ENCODE results near the gene THRSP. TPM values are rescaled to one million over a fixed set of nuclear protein-coding genes. Genes with fewer than 3 reads are reported as not detected.
A peak's percentile ranks its signal among the peaks of the same experiment; 100 is the strongest.
"Not testable (repeated sequence)": the region's sequence is repeated elsewhere in the genome, so short reads cannot be mapped to it uniquely, and the experiment has no call there.

Gene THRSP
- total RNA-seq, 1 experiment from 2014 or later = 0.25 TPM

DNA sequence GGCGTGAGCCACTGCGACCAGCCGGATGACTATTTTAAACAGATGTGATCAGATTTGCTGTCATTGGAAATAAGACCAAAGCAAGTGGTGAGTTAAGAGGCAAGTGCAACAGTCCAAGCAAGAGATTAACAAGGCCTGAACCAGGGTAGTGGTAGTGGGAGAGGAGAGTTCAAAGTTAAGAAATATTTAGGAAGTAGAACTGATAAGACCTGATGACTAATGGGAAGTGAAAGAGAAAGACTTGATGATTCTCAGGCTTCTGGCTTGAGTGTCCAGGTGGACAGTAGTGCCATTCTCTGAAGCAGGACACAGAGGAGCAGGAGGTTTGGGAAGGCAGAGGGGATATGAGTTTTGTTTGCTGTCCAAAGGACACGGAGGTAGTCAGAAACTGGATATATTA, 8.8 kb downstream of the THRSP start:
- intact Hi-C loops (cut with micrococcal nuclease; ENCODE audit: unreplicated experiment) = no loop called here
- BruUV-seq (replicated peaks) = no TSS peak
- no peak overlapping the region for H3K4me3 ChIP-seq (ENCODE audit: low read depth, low read length)
- H3K27me3 ChIP-seq (replicated peaks; ENCODE audit: control insufficient read depth, insufficient read depth, low read length) = no peaks in the 10 kb centered on the region; the same call in 1 of the 2 replicates
- Mint-ChIP-seq H3K36me3 (ENCODE audit: insufficient read depth, unreplicated experiment) (peaks cover 76% of the 10 kb centered on the region), H3K9me3 (ENCODE audit: unreplicated experiment) (no peaks in the 10 kb centered on the region), H3K27ac (ENCODE audit: unreplicated experiment) (no peak overlapping the region), H3K27me3 (ENCODE audit: insufficient read depth, unreplicated experiment) (no peaks in the 10 kb centered on the region), H3K4me1 (ENCODE audit: low read depth, unreplicated experiment) (peaks cover 35% of the 10 kb centered on the region), H3K4me3 (ENCODE audit: unreplicated experiment) (no peak overlapping the region)
- H3K36me3 ChIP-seq (ENCODE audit: control insufficient read depth, insufficient read depth, low read length) = peaks cover 16% of the 10 kb centered on the region
- peaks cover 32% of the 10 kb centered on the region for H3K4me1 ChIP-seq
- no peak for DNase-seq
- ChIA-PET POLR2A (interaction anchor here (0.6 kb wide), 1 partner anchor 1330 kb away, joined by 6 read pairs; no protein-coding TSS in a partner anchor), CTCF (no interaction called here)
- no peaks in the 10 kb centered on the region for H3K9me3 ChIP-seq
- TF ChIP-seq, protein P1, sequence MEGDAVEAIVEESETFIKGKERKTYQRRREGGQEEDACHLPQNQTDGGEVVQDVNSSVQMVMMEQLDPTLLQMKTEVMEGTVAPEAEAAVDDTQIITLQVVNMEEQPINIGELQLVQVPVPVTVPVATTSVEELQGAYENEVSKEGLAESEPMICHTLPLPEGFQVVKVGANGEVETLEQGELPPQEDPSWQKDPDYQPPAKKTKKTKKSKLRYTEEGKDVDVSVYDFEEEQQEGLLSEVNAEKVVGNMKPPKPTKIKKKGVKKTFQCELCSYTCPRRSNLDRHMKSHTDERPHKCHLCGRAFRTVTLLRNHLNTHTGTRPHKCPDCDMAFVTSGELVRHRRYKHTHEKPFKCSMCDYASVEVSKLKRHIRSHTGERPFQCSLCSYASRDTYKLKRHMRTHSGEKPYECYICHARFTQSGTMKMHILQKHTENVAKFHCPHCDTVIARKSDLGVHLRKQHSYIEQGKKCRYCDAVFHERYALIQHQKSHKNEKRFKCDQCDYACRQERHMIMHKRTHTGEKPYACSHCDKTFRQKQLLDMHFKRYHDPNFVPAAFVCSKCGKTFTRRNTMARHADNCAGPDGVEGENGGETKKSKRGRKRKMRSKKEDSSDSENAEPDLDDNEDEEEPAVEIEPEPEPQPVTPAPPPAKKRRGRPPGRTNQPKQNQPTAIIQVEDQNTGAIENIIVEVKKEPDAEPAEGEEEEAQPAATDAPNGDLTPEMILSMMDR (IDR thresholded peaks at IDR 0.05; ENCODE audit: insufficient read depth in 1 of 2, low read depth in 1 of 2, low read length in 1 of 2, severe bottlenecking in 1 of 2, unreplicated experiment in 1 of 2) = no peak

GRCh38 chr11:78074756-78075155, 11.1 kb downstream of the THRSP start:
- no peak overlapping the region for H3K4me3 Mint-ChIP-seq (ENCODE audit: unreplicated experiment)
- ChIA-PET POLR2A (no interaction called here), CTCF (no interaction called here)
- TF ChIP-seq, protein P1 (IDR thresholded peaks at IDR 0.05; ENCODE audit: insufficient read depth in 1 of 2, low read depth in 1 of 2, low read length in 1 of 2, severe bottlenecking in 1 of 2, unreplicated experiment in 1 of 2) = no peak
- Histone ChIP-seq H3K27me3 (replicated peaks; ENCODE audit: control insufficient read depth, insufficient read depth, low read length) (no peaks in the 10 kb centered on the region; the same call in 1 of the 2 replicates), H3K4me3 (ENCODE audit: low read depth, low read length) (no peak overlapping the region), H3K4me1 (peaks cover 41% of the 10 kb centered on the region), H3K36me3 (ENCODE audit: control insufficient read depth, insufficient read depth, low read length) (peaks cover 13% of the 10 kb centered on the region), H3K9me3 (no peaks in the 10 kb centered on the region)
- H3K27me3 Mint-ChIP-seq (ENCODE audit: insufficient read depth, unreplicated experiment) = no peaks in the 10 kb centered on the region
- intact Hi-C loops (cut with micrococcal nuclease; ENCODE audit: unreplicated experiment) = loop anchor here (5.0 kb wide), 1 partner anchor 113 kb away; the partner anchor contains the start of genes KCTD21 and USP35
- no TSS peak for BruUV-seq (replicated peaks)
- H3K36me3 Mint-ChIP-seq (ENCODE audit: insufficient read depth, unreplicated experiment) = peaks cover 65% of the 10 kb centered on the region
- peaks cover 40% of the 10 kb centered on the region for H3K4me1 Mint-ChIP-seq (ENCODE audit: low read depth, unreplicated experiment)
- DNase-seq = no peak
- H3K27ac Mint-ChIP-seq (ENCODE audit: unreplicated experiment) = peak overlapping the region; percentile 12
- no peaks in the 10 kb centered on the region for H3K9me3 Mint-ChIP-seq (ENCODE audit: unreplicated experiment)

DNA sequence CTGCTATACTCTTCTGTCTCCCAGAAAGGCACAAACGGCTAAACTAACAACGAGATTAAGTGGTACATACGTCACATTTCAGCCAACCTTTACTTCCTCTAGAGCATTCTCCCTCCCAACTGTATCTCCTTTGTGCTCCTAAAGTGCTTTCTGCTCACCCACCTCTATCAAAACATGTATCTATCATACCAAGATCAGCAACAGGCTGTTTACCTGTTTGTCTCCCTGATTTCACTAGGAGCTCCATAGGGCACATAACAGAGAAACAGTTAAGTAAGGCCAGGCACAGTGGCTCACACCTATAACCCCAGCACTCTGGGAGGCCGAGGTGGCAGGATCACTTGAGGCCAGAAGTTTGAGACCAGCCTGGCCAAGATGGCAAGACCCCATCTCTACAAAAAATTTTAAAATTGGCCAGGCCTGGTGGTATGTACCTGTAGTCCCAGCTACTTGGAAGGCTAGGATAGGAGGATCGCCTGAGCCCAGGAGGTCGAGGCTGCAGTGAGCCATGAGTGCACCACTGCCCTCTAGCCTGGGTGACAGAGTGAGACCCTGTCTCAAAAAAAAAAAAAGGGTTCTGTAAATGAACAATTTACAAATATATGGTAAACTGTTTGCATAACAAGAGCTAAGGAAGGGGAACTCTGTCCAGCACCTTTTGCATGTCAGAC, 13.2 kb downstream of the THRSP start:
- CTCF ChIA-PET = interaction anchor here (1.1 to 3.0 kb wide), 2 partner anchors 15 to 28 kb away, joined by 3 to 26 read pairs; no protein-coding TSS in a partner anchor
- POLR2A ChIA-PET = interaction anchor here (0.6 kb wide), 1 partner anchor 377 kb away, joined by 3 read pairs; no protein-coding TSS in a partner anchor
- no peaks in the 10 kb centered on the region for H3K9me3 ChIP-seq
- TF ChIP-seq, protein P1 (IDR thresholded peaks at IDR 0.05; ENCODE audit: insufficient read depth in 1 of 2, low read depth in 1 of 2, low read length in 1 of 2, severe bottlenecking in 1 of 2, unreplicated experiment in 1 of 2) = no peak
- DNase-seq = no peak
- H3K4me1 ChIP-seq = peaks cover 57% of the 10 kb centered on the region
- Mint-ChIP-seq H3K27me3 (ENCODE audit: insufficient read depth, unreplicated experiment) (no peaks in the 10 kb centered on the region), H3K9me3 (ENCODE audit: unreplicated experiment) (peaks cover 10% of the 10 kb centered on the region), H3K27ac (ENCODE audit: unreplicated experiment) (peak overlapping the region; percentile 4), H3K36me3 (ENCODE audit: insufficient read depth, unreplicated experiment) (peaks cover 46% of the 10 kb centered on the region), H3K4me3 (ENCODE audit: unreplicated experiment) (peak overlapping the region; percentile 22), H3K4me1 (ENCODE audit: low read depth, unreplicated experiment) (peaks cover 45% of the 10 kb centered on the region)
- BruUV-seq (replicated peaks) = no TSS peak
- intact Hi-C loops (cut with micrococcal nuclease; ENCODE audit: unreplicated experiment) = loop anchor here (5.0 kb wide), 1 partner anchor 110 kb away; the partner anchor contains the start of genes KCTD21 and USP35
- H3K27me3 ChIP-seq (replicated peaks; ENCODE audit: control insufficient read depth, insufficient read depth, low read length) = no peaks in the 10 kb centered on the region
- H3K4me3 ChIP-seq (ENCODE audit: low read depth, low read length) = no peak overlapping the region
- H3K36me3 ChIP-seq (ENCODE audit: control insufficient read depth, insufficient read depth, low read length) = peaks cover 5% of the 10 kb centered on the region; the same call in 1 of the 2 replicates

DNA sequence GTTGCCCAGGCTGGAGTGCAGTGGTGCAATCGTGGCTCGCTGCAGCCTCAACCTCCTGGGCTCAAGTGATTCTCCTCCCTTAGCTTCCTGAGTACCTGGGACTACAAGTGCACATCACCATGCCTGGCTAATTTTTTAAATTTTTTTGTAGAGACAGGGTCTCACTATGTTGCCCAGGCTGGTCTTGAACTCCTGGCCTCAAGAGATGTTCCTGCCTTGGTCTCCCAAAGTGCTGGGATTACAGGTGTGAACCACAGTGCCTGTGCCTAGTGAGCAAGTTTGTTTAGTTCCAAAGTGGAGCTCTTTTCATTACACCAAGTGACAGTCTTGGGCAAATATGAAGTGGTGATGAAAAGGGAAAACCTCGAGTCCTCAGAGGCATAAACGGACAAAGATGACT, 13.9 kb downstream of the THRSP start:
- BruUV-seq (replicated peaks); H3K27me3 ChIP-seq (replicated peaks; ENCODE audit: control insufficient read depth, insufficient read depth, low read length); DNase-seq; H3K36me3 ChIP-seq (ENCODE audit: control insufficient read depth, insufficient read depth, low read length); H3K27me3 Mint-ChIP-seq (ENCODE audit: insufficient read depth, unreplicated experiment); H3K9me3 ChIP-seq: not testable (repeated sequence)
- intact Hi-C loops (cut with micrococcal nuclease; ENCODE audit: unreplicated experiment) = loop anchor here (5.0 kb wide), 1 partner anchor 110 kb away; the partner anchor contains the start of genes KCTD21 and USP35
- ChIA-PET POLR2A (interaction anchor here (0.6 to 0.9 kb wide), 2 partner anchors 15 to 378 kb away, joined by 3 read pairs; no protein-coding TSS in a partner anchor), CTCF (interaction anchor here (0.6 to 3.0 kb wide), 4 partner anchors 14 to 31 kb away, joined by 3 to 26 read pairs (median 8); no protein-coding TSS in a partner anchor)
- H3K4me1 ChIP-seq = peaks cover 56% of the 10 kb centered on the region
- H3K4me3 ChIP-seq (ENCODE audit: low read depth, low read length) = peak overlapping the region; percentile 73; the same call in 1 of the 2 replicates
- H3K9me3 Mint-ChIP-seq (ENCODE audit: unreplicated experiment) = peaks cover 13% of the 10 kb centered on the region
- H3K4me1 Mint-ChIP-seq (ENCODE audit: low read depth, unreplicated experiment) = peaks cover 42% of the 10 kb centered on the region
- H3K27ac Mint-ChIP-seq (ENCODE audit: unreplicated experiment) = peak overlapping the region; percentile 52
- H3K4me3 Mint-ChIP-seq (ENCODE audit: unreplicated experiment) = peak overlapping the region; percentile 76
- H3K36me3 Mint-ChIP-seq (ENCODE audit: insufficient read depth, unreplicated experiment) = peaks cover 41% of the 10 kb centered on the region
